HG03039 (cell line): ENCODE data around the gene SMPD2.
A peak's percentile ranks its signal among the peaks of the same experiment; 100 is the strongest.

Experiments
- ATAC-seq: cut with Tn5 transposase; IDR thresholded peaks from one replicate; pipeline ENCODE4 v1.9.1; 2021; ENCODE audit warnings: mild to moderate bottlenecking, moderate library complexity; ENCODE audit not compliant: unreplicated experiment

Gene SMPD2

GRCh38 chr6:109446072-109446471 lies 5.5 kb downstream of the SMPD2 start:
- ATAC-seq: no peak

DNA sequence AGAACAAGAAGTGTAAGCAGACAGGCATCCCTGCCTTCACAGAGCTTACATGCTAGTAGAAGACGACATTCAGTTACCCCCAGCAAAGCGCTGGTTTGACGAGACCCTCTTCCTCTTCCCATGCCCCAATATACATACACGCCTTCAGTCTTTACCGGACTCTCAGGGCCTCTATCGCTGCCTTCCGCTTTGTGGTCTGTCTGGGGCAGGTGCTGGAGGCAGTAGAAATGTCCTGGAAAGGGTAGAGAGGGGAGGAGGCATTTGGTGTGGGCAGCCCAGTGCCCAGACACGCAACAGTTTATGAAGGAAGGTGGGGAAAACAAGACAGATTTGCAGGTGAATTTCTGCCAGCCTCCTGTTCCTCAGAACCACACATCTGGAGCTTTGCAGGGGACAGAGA lies 6.0 kb downstream of the SMPD2 start:
- ATAC-seq: no peak

- ATAC-seq: no peak
Measured at GRCh38 chr6:109447087-109447486, 6.6 kb downstream of the SMPD2 start.

DNA sequence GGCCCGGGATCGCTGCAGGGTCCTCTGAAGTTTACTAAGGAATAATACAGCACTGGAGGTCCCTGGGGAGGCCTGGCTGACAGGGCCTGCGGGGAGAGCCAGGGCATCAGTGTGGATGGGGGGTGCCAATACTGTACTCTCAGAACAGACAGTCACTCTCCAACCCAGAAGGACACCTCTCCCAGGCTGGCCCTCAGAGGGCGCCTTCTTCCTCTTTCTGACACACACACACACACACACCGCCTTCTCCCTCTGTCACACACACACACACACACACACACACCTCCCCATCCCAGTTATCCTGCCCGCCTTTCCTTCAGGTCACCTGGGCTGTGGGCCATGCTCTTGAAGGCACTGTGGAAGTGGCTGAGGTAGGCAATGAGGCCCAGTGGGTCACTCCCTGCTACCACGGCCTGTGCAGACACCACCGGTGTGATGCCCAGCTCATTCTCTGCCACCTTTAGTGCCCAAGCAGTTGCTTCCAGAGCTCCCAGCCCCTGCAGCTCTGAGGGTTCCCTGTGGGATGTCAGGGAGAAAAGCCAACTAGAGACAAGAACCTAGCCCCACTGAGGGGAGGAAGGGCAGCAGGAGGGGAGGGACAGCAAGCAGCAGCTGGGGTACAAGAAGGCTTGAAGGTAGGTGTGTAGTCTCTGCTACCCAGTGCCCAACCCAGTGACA lies 7.5 kb downstream of the SMPD2 start:
- no peak for ATAC-seq

DNA sequence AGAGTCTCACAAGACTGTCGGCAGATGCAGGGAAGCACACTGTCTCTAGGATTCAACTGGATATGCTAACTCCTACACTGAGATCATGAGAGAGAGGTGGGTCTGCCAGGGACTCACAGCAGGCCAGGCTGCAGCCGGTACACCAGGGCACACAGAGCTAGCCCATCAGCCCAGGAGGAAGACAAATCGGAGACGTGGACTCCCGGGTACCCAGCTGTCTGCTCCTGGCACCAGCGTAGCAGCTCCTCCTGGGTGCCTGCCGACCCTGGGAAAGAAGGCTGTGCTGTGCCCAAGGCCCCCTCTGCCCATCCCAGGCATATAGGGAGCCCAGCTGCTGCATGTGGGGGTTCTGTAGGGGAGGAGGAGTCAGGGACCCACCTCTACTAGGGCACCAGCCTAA lies 8.1 kb downstream of the SMPD2 start:
- no peak for ATAC-seq

DNA sequence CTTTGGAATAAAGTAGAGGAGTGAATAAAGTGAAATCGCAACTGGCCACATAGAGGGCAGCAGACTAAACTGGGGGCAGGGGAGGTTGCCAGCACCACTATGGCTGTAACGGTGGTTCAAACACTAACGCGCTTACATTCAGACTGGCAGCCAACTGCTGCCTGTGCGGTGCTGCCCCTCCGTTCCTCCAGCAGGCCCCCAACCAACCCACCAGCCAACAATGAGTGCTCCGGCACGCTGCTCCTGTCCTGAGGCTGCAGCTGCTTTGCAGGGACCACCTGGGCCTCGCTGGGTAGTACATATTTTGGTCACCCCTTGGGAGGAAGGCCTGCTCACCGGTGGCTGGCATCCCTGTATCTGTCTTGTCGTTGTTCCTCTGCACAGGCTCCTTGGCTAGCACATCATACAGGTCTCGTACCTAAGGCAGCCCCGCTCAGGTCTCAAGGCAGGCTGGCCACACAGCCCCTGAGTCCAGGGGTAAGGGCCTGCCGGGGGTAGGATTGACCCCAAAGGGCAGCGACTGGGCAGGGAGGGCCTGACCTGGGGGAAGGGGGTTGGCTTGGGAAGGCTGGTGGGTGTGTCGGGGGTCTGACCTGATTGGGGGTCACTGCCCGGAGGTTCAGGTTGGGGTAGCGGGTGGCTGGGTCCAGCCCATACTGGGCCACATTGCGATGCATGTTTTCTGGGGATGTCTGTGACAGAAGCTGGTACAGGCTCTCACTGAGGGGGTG lies 8.7 kb downstream of the SMPD2 start:
- no peak for ATAC-seq

- ATAC-seq: no peak
Measured at GRCh38 chr6:109449795-109450673, 9.5 kb downstream of the SMPD2 start.

GRCh38 chr6:109450801-109451200 lies 10.3 kb downstream of the SMPD2 start:
- no peak for ATAC-seq

DNA sequence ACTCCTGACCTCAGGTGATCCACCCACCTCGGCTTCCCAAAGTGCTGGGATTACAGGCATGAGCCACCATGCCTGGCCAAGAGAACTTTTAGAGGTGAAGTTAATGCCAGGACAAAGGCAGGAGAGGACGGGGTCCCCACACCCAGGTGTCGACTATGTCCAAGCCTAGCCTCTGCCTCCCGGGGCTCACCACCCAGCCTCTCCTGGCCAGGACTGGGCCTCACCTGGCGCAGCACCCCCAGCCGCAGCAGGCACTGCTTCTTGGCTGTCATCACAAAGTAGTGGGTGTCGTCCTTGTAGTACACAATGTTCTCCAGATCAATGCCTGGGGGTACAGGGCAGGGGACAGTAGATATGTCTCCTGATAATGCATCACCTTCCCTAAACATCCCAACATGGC lies 10.9 kb downstream of the SMPD2 start:
- ATAC-seq: no peak

DNA sequence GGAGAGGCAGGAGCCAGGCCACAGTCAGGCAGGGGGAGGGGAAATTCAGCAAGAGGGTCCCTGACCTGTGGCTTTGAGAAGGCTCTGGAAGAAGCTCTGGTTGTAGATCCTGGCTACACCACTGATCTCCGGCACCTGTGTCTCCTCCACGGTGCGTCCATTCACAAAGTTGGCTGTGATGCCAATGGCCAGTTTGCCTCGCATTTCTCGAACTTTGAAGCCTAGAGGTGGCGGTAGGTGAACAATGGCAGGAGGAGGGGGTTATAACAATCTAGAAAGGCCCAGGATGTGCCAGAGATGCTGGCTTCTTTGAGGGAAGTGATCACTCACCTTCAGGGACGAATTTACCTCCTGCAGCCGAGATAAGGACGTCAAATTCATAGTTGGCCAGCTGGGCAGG lies 11.7 kb downstream of the SMPD2 start:
- ATAC-seq: no peak

DNA sequence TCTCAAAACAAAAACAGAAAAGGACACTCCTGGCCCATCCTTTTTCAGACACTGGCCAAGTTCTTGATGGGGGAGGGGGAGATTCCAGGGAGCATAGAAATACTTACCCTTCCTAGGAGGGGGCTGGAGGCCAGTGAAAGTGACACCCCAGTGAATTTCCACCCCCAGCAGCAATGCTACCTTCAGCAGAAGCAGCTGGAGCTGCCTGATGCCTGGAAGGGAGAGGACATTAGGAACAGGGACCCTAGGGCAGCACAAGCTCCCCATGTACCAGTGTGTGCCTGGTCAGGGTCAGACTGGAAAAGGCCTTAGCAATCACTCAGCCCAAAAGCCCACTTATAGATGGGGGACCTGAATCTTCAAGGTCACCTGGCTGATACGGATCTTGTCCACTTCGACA lies 12.6 kb downstream of the SMPD2 start:
- no peak for ATAC-seq

GRCh38 chr6:109453594-109454495 lies 13.3 kb downstream of the SMPD2 start:
- no peak for ATAC-seq

- ATAC-seq: peak; percentile 22
Measured at GRCh38 chr6:109454496-109455436, 14.2 kb downstream of the SMPD2 start.

- peak; percentile 51 for ATAC-seq
Measured at GRCh38 chr6:109455437-109456110, 15.1 kb downstream of the SMPD2 start, which contains the start of gene MICAL1. Gene MICAL1, minus strand, starts transcription at chr6:109455772. Its CDS starts 1,576 bp downstream, at chr6:109454196.

- ATAC-seq: no peak
Measured at GRCh38 chr6:109456111-109456583, 15.6 kb downstream of the SMPD2 start.

DNA sequence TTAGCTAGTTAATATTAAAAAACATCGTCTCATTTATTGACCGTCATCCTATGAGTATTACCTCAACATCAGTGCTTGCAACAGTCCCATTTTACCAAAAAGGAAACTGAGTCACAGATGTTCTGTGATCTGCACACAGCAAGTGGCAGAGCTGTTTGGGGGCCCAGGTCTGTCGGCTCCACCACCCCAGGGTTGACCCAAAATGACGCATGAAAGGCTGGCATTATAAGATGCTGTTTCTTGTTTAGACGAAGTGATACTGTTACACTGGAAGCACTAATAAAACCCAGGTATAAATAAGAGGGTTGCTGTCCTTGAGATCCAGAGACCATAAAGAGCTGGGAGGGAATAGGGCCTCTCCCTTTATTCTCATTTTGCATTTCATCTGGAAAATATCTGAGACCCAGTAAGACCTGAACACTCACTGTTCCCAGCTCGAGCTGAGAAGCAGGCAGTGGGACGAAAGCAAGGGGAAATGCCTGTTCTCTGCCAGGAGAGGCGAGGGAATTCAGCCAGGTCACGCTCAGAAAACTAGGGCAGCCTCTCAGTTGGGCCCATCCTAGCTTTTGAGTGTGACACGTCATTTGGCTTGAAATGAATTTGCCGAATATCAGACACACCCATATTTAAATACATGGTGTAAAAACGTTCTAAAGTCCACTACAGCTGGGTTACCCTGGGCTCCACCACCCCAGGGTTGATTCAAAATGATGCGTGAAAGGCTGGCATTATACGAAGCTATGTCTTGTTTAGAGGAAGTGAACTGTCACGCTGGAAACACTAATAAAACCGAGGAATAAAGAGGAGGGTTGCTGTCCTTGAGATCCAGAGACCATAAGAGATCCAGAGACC lies 16.4 kb downstream of the SMPD2 start:
- no peak for ATAC-seq

GRCh38 chr6:109457562-109457996 lies 17.1 kb downstream of the SMPD2 start:
- no peak for ATAC-seq
